GM18508 (cell line): ENCODE results near the gene MEN1.

ENCODE experiments used
- ATAC-seq: cut with Tn5 transposase; IDR thresholded peaks from one replicate; pipeline ENCODE4 v1.9.1; 2021; ENCODE audit warnings: moderate number of reproducible peaks; ENCODE audit not compliant: insufficient read depth, unreplicated experiment

MEN1 gene

GRCh38 chr11:64810271-64810890 lies at the start of gene MEN1:
TSS of gene MEN1 (minus strand) at chr11:64810551. CDS start at chr11:64810109, 442 bp downstream.
- ATAC-seq, result no peak

GRCh38 chr11:64859542-64860414 lies 49.4 kb upstream of the MEN1 start:
- ATAC-seq, result peak; percentile 62

- ATAC-seq, result peak; percentile 14
These were observed 48.3 kb upstream of the MEN1 start for GRCh38 chr11:64858467-64859263.

GRCh38 chr11:64857485-64857884 lies 47.1 kb upstream of the MEN1 start:
- ATAC-seq, result no peak

GRCh38 chr11:64856382-64857227 lies 46.3 kb upstream of the MEN1 start:
- ATAC-seq, result no peak

GRCh38 chr11:64855596-64856304 lies 45.4 kb upstream of the MEN1 start:
- ATAC-seq, result no peak

- ATAC-seq, result no peak
These were observed 44.5 kb upstream of the MEN1 start for GRCh38 chr11:64854534-64855502.

- ATAC-seq, result no peak
These were observed 43.8 kb upstream of the MEN1 start for GRCh38 chr11:64854157-64854533.

- no peak for ATAC-seq
These were observed 43.4 kb upstream of the MEN1 start for GRCh38 chr11:64853709-64854108.

GRCh38 chr11:64852804-64853509 lies 42.6 kb upstream of the MEN1 start:
- no peak for ATAC-seq

GRCh38 chr11:64851831-64852351 lies 41.5 kb upstream of the MEN1 start:
- ATAC-seq, result no peak

GRCh38 chr11:64850979-64851567 lies 40.7 kb upstream of the MEN1 start:
- ATAC-seq, result no peak

GRCh38 chr11:64849598-64850356 lies 39.4 kb upstream of the MEN1 start:
- ATAC-seq, result no peak

GRCh38 chr11:64848826-64849597 lies 38.7 kb upstream of the MEN1 start:
- ATAC-seq, result no peak

GRCh38 chr11:64848214-64848825 lies 38.0 kb upstream of the MEN1 start:
- no peak for ATAC-seq
